Measurements from ENCODE around the gene DVL2. TPM values are rescaled to one million over a fixed set of nuclear protein-coding genes. Genes with fewer than 3 reads are reported as not detected.

Gene DVL2
- total and polyA plus RNA-seq, 11 donors: 13.0 to 28.6 (median 17.2) TPM

DNA sequence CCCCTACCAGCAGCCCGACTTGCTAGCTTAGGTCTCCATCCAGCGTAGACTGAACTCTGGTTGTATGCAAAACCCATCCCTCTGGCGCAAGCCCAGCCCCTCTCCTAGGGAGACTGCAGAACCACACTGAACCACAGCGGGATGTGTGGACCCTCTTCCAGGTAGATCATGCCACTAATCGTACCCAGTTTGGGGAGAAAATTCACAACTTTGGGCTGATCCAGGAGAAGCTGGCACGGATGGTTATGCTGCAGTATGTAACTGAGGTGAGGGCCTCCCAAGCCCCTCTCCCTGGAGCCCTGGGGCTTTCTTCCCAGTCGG, 11.4 kb downstream of the DVL2 start:
- Histone ChIP-seq H3K36me3 (peaks cover 0 to 72% (median 69%) of the 10 kb centered on the region in 9 donors), H3K4me1 (peaks cover 6 to 67% (median 38%) of the 10 kb centered on the region in 12 donors), H3K9me3 (no peaks in the 10 kb centered on the region), H3K27me3 (no peaks in the 10 kb centered on the region), H3K4me3 (no peak overlapping the region), H3K27ac (no peak overlapping the region)
- DNase-seq (peak in 2 of 5 donors; percentile 11 to 51), ATAC-seq (no peak)
- TF ChIP-seq POLR2A (IDR thresholded peaks at IDR 0.05): no peak
- TF ChIP-seq CTCF (IDR thresholded peaks at IDR 0.05): no peak
- 67 to 82% (median 73%) methylated on average over 6 to 7 of the region's 7 CpGs for WGBS, 4 donors
- intact Hi-C loops (cut with DNase I): no loop called here

- DNase-seq (peak in 1 of 5 donors; percentile 53), ATAC-seq (no peak)
- WGBS, 4 donors: 70 to 80% (median 79%) methylated on average over 12 to 15 of the region's 15 CpGs
- intact Hi-C loops (cut with DNase I): no loop called here
- H3K27me3 ChIP-seq: no peaks in the 10 kb centered on the region
- H3K9me3 ChIP-seq: no peaks in the 10 kb centered on the region
- peak overlapping the region in 3 of 12 donors; percentile 97 to 99 (median 99) for H3K27ac ChIP-seq
- no peak for TF ChIP-seq CTCF (IDR thresholded peaks at IDR 0.05)
- TF ChIP-seq POLR2A (IDR thresholded peaks at IDR 0.05): no peak
- peaks cover 0 to 67% (median 64%) of the 10 kb centered on the region in 9 donors for H3K36me3 ChIP-seq
- H3K4me3 ChIP-seq: no peak overlapping the region
- peaks cover 6 to 73% (median 42%) of the 10 kb centered on the region in 12 donors for H3K4me1 ChIP-seq
These were observed 12.0 kb downstream of the DVL2 start for GRCh38 chr17:7222093-7222971.

DNA sequence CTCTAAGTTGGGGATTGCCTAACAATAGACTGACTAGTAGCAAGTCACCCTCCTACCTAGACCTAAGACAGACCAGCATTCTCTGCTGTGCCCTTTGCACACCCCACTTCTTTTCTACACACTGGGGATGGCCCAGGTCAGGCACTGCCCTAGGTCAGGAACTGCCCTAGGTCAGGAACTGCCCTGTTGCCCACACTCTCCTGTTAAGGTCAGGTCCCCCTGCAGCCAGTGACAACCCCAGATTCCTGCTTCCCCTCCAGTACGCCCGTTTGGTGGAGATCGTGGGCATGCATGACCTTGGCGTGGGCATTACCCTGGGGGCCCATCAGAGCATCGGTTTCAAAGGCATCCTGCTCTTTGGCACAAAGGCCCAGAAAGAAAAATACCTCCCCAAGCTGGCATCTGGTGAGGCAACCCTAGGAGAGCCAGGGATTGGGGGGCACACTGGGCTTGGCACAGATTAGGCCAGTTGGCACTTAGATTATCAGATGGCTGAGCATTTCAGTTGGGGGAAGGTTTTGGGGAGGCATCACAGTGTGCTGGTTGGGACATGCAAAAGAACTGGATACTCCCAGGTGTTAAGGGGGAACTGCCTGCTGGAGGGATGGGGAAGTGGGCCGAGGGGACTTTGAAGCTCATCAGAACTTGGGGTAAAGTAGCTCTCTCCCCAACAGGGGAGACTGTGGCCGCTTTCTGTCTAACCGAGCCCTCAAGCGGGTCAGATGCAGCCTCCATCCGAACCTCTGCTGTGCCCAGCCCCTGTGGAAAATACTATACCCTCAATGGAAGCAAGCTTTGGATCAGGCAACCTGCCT, 12.8 kb downstream of the DVL2 start:
- Histone ChIP-seq H3K9me3 (no peaks in the 10 kb centered on the region), H3K4me3 (peak overlapping the region in 10 of 12 donors; percentile 69 to 100 (median 96)), H3K4me1 (peaks cover 6 to 81% (median 43%) of the 10 kb centered on the region in 12 donors), H3K27ac (peak overlapping the region in 10 of 12 donors; percentile 95 to 100 (median 99)), H3K36me3 (peaks cover 0 to 59% (median 56%) of the 10 kb centered on the region in 9 donors), H3K27me3 (no peaks in the 10 kb centered on the region)
- intact Hi-C loops (cut with DNase I): loop anchor here in 1 of 10 donors (2.0 kb wide), 1 partner anchor 15 kb away; no protein-coding TSS in a partner anchor
- no peak for ATAC-seq
- DNase-seq: peak in 1 of 5 donors; percentile 17
- WGBS, 4 donors: 67 to 75% (median 71%) methylated on average over 10 of the region's 10 CpGs
- no peak for TF ChIP-seq CTCF (IDR thresholded peaks at IDR 0.05)
- no peak for TF ChIP-seq POLR2A (IDR thresholded peaks at IDR 0.05)

Measured in heart left ventricle (tissue), 16 donors.